SKM-1 treated with dmso at 0.1 percent for 144 hours (cell line): Measurements from ENCODE around the gene NFKB1.

ENCODE experiments used
- DNase-seq: peaks from one replicate; lab custom pipeline; 2025; ENCODE audit not compliant: unreplicated experiment; lab: John Stamatoyannopoulos, UW

Gene NFKB1

GRCh38 chr4:102530986-102531385 is 29.8 kb downstream of the NFKB1 start:
- no peak for DNase-seq

- DNase-seq = no peak
These were observed 30.3 kb downstream of the NFKB1 start for GRCh38 chr4:102531462-102531861.

- DNase-seq = no peak
These were observed 32.2 kb downstream of the NFKB1 start for GRCh38 chr4:102533348-102533747.

- DNase-seq = no peak
These were observed 32.7 kb downstream of the NFKB1 start for GRCh38 chr4:102533904-102534303.

GRCh38 chr4:102534845-102535244 is 33.7 kb downstream of the NFKB1 start:
- no peak for DNase-seq

- no peak for DNase-seq
These were observed 34.4 kb downstream of the NFKB1 start for GRCh38 chr4:102535398-102536082.

- no peak for DNase-seq
These were observed 35.6 kb downstream of the NFKB1 start for GRCh38 chr4:102536768-102537167.

- DNase-seq = no peak
These were observed 36.1 kb downstream of the NFKB1 start for GRCh38 chr4:102537269-102537668.

GRCh38 chr4:102541697-102542096 is 40.5 kb downstream of the NFKB1 start:
- no peak for DNase-seq

GRCh38 chr4:102543030-102543928 is 42.1 kb downstream of the NFKB1 start:
- DNase-seq = no peak

GRCh38 chr4:102546635-102547034 is 45.5 kb downstream of the NFKB1 start:
- no peak for DNase-seq

- no peak for DNase-seq
These were observed 46.8 kb downstream of the NFKB1 start for GRCh38 chr4:102547973-102548372.

- DNase-seq = no peak
These were observed 50.9 kb downstream of the NFKB1 start for GRCh38 chr4:102551958-102552565.

- DNase-seq = no peak
These were observed 51.6 kb downstream of the NFKB1 start for GRCh38 chr4:102552781-102553180.

- DNase-seq = no peak
These were observed 52.8 kb downstream of the NFKB1 start for GRCh38 chr4:102553982-102554381.

- DNase-seq = no peak
These were observed 53.3 kb downstream of the NFKB1 start for GRCh38 chr4:102554482-102554881.

GRCh38 chr4:102554992-102555391 is 53.8 kb downstream of the NFKB1 start:
- DNase-seq = no peak

GRCh38 chr4:102557636-102558035 is 56.5 kb downstream of the NFKB1 start:
- DNase-seq = no peak

- DNase-seq = no peak
These were observed 59.0 kb downstream of the NFKB1 start for GRCh38 chr4:102560115-102560514.

- DNase-seq = no peak
These were observed 59.6 kb downstream of the NFKB1 start for GRCh38 chr4:102560571-102561341.

GRCh38 chr4:102563000-102563399 is 61.8 kb downstream of the NFKB1 start:
- no peak for DNase-seq
